HG02571 (cell line): Measurements from ENCODE around the gene ANKRD17.

Experiments used
- ATAC-seq: cut with Tn5 transposase; IDR thresholded peaks from one replicate; pipeline ENCODE4 v1.9.1; 2021; ENCODE audit warnings: mild to moderate bottlenecking, moderate library complexity; ENCODE audit not compliant: unreplicated experiment

The ANKRD17 gene

GRCh38 chr4:73055241-73055897 lies 203.2 kb downstream of the ANKRD17 start:
- peak; percentile 94 for ATAC-seq

- no peak for ATAC-seq
Observed at GRCh38 chr4:73053974-73054480, 204.6 kb downstream of the ANKRD17 start.

- ATAC-seq = no peak
Observed at GRCh38 chr4:73053076-73053475, 205.5 kb downstream of the ANKRD17 start.

- no peak for ATAC-seq
Observed at GRCh38 chr4:73051625-73052024, 207.0 kb downstream of the ANKRD17 start.

GRCh38 chr4:73045879-73046278 lies 212.7 kb downstream of the ANKRD17 start:
- ATAC-seq = no peak

GRCh38 chr4:73037057-73037456 lies 221.5 kb downstream of the ANKRD17 start:
- no peak for ATAC-seq

- no peak for ATAC-seq
Observed at GRCh38 chr4:73036123-73036522, 222.5 kb downstream of the ANKRD17 start.

- no peak for ATAC-seq
Observed at GRCh38 chr4:73034896-73035295, 223.7 kb downstream of the ANKRD17 start.

GRCh38 chr4:73028621-73029020 lies 230.0 kb downstream of the ANKRD17 start:
- ATAC-seq = no peak
